GM12872 (cell line): ENCODE measurements around the gene NLRP7.

Experiments
- CTCF ChIP-seq: IDR thresholded peaks from 3 replicates; pipeline ENCODE4 v1.5.1; 2011; ENCODE audit warnings: low read depth, mild to moderate bottlenecking, low read length, moderate library complexity; ENCODE audit not compliant: insufficient read depth

NLRP7 gene

GRCh38 chr19:54938906-54939305, 8.4 kb downstream of the NLRP7 start:
- no peak for TF ChIP-seq CTCF

DNA sequence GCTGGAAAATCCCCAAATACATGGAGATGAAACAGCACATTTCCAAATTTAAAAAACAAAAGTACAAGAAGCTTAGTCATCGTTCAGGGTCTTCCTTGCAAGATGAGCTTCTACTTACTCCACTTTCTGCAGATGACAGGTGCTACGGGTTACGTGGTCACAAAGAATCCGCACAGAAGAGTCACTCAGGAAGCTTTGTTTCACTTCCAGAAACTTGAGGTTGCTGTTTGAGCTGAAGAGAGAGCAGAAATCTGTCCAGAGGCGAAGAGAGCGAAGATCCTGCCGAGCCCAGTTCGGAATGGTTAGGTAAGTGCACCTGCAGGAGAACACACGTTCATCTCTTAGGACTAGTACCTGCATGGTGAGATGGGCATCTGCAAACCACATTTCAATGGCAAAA, 9.4 kb downstream of the NLRP7 start:
- TF ChIP-seq CTCF, result no peak

DNA sequence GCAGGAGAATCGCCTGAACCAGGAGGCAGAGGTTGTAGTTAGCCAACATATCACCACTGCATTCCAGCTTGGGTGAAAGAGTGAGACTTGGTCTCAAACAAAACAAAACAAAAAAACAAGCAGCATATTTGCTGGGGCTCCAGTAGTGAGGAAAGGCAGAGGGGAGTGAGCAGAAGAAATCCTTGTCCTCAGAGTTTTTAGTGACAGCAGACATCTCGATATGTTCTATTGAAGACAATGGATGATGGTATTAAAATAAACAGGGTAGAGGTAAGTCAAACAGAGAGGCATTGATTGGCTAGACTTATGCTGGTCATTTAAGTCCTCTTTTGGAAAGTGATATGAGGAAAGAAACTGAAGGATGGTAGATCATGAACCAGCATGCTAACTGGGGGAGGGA, 19.0 kb downstream of the NLRP7 start:
- TF ChIP-seq CTCF, result no peak

GRCh38 chr19:54923276-54923675, 24.1 kb downstream of the NLRP7 start:
- no peak for TF ChIP-seq CTCF

DNA sequence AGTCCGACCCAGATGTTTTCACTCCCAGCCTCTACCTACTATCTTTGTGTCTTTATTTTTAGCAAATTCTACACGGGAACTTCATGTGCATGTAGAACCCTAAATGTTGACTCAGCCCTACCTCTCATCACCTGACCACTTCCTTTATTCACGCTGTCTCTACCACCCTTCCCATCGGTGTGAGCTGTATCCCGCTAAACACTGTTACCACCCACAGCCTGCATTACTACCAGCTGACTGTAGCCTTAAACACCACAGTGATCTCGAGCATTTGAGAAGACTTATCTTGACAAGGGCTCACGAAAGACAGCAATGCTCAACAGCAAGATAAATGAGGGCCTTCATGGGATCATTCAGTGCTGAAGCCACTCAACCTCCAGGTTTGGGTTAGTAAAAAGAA, 26.2 kb downstream of the NLRP7 start:
- no peak for TF ChIP-seq CTCF

DNA sequence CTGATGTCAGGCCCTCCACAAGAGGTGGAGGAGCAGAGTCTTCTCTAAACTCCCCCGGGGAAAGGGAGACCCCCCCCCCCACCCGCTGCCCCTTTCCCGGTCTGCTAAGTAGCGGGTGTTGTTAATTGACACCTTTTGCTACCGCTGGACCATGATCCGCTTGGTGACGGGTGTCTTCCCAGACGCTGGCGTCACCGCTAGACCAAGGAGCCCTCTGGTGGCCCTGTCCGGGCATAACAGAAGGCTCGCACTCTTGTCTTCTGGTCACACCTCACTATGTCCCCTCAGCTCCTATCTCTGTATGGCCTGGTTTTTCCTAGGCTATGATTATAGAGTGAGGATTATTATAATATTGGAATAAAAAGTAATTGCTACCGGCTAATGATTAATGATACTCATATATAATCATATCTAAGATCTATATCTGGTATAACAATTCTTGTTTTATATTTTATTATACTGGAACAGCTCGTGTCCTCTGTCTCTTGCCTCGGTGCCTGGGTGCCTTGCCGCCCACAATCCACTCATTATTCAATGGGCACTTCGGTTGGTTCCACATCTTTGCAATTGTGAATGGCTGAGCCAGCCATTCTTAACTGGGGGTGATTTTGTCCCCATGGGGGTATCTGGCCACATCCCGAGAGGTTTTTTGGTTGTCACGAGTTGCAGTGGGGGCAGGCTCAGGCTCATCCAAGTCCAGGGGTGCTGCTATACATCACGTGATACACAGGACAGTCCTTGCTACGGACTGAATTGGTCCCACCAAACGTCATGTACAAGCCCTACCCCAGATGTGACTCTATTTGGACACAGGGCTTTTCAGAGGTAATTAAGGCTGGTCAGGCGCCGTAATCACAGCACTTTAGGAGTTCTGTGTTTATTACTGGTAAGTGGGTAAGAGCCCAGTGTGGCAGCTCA, 27.4 kb downstream of the NLRP7 start:
- peak; percentile 31; the same call in 2 of the 3 replicates for TF ChIP-seq CTCF

- TF ChIP-seq CTCF, result no peak
These were observed 28.8 kb downstream of the NLRP7 start for GRCh38 chr19:54918499-54918898.
